Glutamatergic neuron (in vitro differentiated cells): ENCODE measurements around the gene NT5C1A. TPM values are rescaled to one million over a fixed set of nuclear protein-coding genes. Genes with fewer than 3 reads are reported as not detected.

Experiments
- DNase-seq: peaks from one replicate; pipeline ENCODE4 v3.0.0; 2022
- H3K27ac Mint-ChIP-seq: one replicate; pipeline ENCODE4 v1.8.0; 2020; ENCODE audit warnings: mild to moderate bottlenecking, mixed read lengths, inconsistent platforms; ENCODE audit not compliant: unreplicated experiment
- H3K27me3 Mint-ChIP-seq: one replicate; pipeline ENCODE4 v1.8.0; 2020; ENCODE audit warnings: mild to moderate bottlenecking, moderate library complexity, mixed read lengths, inconsistent platforms; ENCODE audit not compliant: unreplicated experiment
- H3K36me3 Mint-ChIP-seq: one replicate; pipeline ENCODE4 v1.8.0; 2020; ENCODE audit warnings: mild to moderate bottlenecking, mixed read lengths, inconsistent platforms; ENCODE audit not compliant: unreplicated experiment
- H3K4me1 Mint-ChIP-seq: one replicate; pipeline ENCODE4 v1.8.0; 2020; ENCODE audit warnings: mild to moderate bottlenecking, low read depth, mixed read lengths, inconsistent platforms; ENCODE audit not compliant: unreplicated experiment
- H3K4me3 Mint-ChIP-seq: one replicate; pipeline ENCODE4 v1.8.0; 2020; ENCODE audit warnings: mild to moderate bottlenecking, mixed read lengths, inconsistent platforms; ENCODE audit not compliant: unreplicated experiment
- H3K9me3 Mint-ChIP-seq: one replicate; pipeline ENCODE4 v1.8.0; 2020; ENCODE audit warnings: mild to moderate bottlenecking, moderate library complexity, mixed read lengths, inconsistent platforms; ENCODE audit not compliant: unreplicated experiment
- total RNA-seq: library from RNA; stranded (reverse); fragmentation: NEBNext Ultra II Directional; extraction: Animal tissue kit (Norgen Biotek cat#: 25700); gene quantifications from one replicate; pipeline ENCODE4 v1.2.1, GENCODE V29; 2021; ENCODE audit not compliant: unreplicated experiment
- TF ChIP-seq, protein P1 (sequence below): fragments of 200-600 bp; sonication (generic); IDR thresholded peaks from one replicate; pipeline ENCODE4 v1.5.0; 2021; ENCODE audit not compliant: partially characterized antibody, unreplicated experiment

Gene NT5C1A
- total RNA-seq, 1 donor from 2014 or later, result not detected

DNA sequence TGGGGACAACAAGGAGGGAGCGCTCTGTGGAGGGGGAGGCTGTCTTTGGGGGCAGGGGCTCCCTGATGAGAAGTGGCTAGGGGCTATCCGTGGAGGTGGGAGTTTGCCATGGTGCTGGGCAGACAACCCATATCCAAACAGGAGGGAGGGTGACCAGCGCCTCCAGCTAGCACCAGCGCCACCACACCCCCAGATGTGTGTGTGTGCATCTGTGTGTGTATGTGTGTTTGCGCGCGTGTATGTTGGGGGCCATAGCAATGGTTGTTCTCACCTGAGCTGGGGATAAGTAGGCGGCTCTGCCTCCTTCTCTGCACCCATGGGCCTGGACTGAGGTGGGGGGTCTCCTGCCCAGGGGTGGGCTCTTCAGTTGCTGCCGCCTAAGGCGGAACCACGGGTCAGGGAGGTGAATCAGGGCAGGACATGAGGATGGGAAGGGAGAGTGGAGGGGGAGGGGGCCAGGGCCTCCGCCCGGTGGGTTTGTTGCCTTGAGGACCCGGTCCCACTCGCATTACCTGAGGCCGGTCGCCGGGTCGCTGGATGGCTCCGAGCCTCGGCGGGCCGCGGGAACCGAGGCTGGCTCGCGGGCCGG is 19.0 kb upstream of the NT5C1A start:
- no peak for DNase-seq
- Mint-ChIP-seq H3K4me1 (no peaks in the 10 kb centered on the region), H3K36me3 (no peaks in the 10 kb centered on the region), H3K4me3 (no peak overlapping the region), H3K27me3 (peaks cover 39% of the 10 kb centered on the region), H3K27ac (no peak overlapping the region), H3K9me3 (no peaks in the 10 kb centered on the region)
- TF ChIP-seq, protein P1, sequence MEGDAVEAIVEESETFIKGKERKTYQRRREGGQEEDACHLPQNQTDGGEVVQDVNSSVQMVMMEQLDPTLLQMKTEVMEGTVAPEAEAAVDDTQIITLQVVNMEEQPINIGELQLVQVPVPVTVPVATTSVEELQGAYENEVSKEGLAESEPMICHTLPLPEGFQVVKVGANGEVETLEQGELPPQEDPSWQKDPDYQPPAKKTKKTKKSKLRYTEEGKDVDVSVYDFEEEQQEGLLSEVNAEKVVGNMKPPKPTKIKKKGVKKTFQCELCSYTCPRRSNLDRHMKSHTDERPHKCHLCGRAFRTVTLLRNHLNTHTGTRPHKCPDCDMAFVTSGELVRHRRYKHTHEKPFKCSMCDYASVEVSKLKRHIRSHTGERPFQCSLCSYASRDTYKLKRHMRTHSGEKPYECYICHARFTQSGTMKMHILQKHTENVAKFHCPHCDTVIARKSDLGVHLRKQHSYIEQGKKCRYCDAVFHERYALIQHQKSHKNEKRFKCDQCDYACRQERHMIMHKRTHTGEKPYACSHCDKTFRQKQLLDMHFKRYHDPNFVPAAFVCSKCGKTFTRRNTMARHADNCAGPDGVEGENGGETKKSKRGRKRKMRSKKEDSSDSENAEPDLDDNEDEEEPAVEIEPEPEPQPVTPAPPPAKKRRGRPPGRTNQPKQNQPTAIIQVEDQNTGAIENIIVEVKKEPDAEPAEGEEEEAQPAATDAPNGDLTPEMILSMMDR, result no peak

DNA sequence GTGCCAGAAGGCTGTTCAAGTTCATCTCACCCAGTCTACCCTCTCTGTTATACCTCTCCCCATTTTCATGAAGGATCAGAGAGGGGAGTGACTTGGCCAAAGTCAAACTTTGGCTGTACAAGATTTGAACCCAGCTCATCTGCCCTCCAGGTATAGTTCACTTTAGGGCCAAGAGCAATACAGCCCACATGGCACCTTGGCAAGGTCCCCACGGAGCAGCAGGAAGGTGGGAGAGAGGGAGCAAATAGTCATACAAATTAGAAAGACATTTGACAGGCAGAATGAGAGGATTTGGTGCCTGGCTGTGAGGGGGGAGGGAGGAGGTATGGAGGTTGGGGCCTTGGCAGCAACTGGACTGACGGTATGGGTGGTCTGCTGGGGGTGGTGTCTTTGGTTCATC is 18.3 kb upstream of the NT5C1A start:
- no peaks in the 10 kb centered on the region for H3K9me3 Mint-ChIP-seq
- TF ChIP-seq, protein P1, result no peak
- no peaks in the 10 kb centered on the region for H3K36me3 Mint-ChIP-seq
- H3K4me1 Mint-ChIP-seq, result no peaks in the 10 kb centered on the region
- H3K4me3 Mint-ChIP-seq, result peak overlapping the region; percentile 30
- no peak for DNase-seq
- H3K27ac Mint-ChIP-seq, result no peak overlapping the region
- H3K27me3 Mint-ChIP-seq, result peaks cover 39% of the 10 kb centered on the region

DNA sequence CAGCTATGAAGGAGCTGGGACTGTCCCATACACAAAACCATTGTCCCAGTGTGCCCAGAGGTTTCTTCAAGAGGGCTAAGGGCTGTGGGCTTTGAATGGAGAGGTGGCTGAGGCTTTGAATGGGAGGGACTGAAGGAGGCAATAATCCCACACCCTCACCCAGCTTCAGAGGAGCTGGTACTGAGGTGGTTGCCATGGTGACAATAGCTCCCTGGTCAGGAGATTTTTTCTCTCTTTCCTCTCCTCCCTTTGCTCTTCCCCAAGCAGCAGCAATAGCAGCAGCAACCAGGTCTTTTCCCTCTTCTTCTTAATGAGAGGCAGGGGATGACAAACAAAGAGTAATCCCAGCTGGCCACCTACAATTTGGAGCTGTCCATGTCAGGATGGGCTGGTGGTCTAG is 17.7 kb upstream of the NT5C1A start:
- H3K4me3 Mint-ChIP-seq, result no peak overlapping the region
- H3K27ac Mint-ChIP-seq, result no peak overlapping the region
- no peaks in the 10 kb centered on the region for H3K9me3 Mint-ChIP-seq
- H3K27me3 Mint-ChIP-seq, result peaks cover 41% of the 10 kb centered on the region
- H3K36me3 Mint-ChIP-seq, result no peaks in the 10 kb centered on the region
- TF ChIP-seq, protein P1, result no peak
- H3K4me1 Mint-ChIP-seq, result no peaks in the 10 kb centered on the region
- no peak for DNase-seq

DNA sequence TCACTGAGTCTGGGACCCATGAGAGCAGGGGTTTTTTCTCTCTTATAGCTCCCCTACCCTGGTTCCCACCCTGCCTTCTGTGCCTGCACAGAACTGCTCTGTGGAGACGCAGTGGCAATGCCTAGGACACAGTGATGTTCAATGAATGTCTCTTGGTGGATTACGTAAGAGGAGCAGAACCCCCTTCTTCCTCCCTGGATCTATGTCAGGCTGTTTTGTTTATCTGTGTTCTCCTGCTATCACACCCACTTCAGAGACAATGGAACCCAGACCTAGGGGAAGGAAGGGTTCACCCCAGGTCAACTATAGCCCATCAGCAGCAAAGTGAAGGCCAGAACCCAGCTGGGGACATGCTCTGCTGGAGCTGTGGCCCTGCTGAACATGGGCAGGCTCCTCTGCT is 17.3 kb upstream of the NT5C1A start:
- no peaks in the 10 kb centered on the region for H3K4me1 Mint-ChIP-seq
- H3K36me3 Mint-ChIP-seq, result no peaks in the 10 kb centered on the region
- no peak overlapping the region for H3K27ac Mint-ChIP-seq
- H3K9me3 Mint-ChIP-seq, result no peaks in the 10 kb centered on the region
- H3K4me3 Mint-ChIP-seq, result no peak overlapping the region
- TF ChIP-seq, protein P1, result no peak
- DNase-seq, result no peak
- peaks cover 42% of the 10 kb centered on the region for H3K27me3 Mint-ChIP-seq

DNA sequence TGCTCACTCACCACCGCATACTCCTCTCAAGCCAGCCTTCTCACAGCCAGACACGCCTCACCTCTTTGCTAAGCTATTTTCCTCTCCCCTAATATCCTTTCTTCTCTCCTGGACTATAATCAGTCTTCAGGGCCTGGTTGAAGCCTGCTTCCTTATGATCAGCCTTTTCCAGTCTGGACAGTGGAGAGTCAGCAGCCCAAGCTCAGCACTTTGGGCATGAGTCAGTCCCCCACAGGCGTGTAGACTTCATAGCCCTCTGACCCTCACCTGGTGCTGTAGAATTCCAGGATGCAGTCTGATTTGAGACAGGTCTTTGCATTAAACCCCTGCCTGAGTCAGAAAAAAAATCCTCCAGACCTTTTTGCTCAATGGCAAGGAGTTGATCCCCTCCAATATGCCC is 16.8 kb upstream of the NT5C1A start:
- H3K4me3 Mint-ChIP-seq, result no peak overlapping the region
- no peak overlapping the region for H3K27ac Mint-ChIP-seq
- TF ChIP-seq, protein P1, result no peak
- H3K36me3 Mint-ChIP-seq, result no peaks in the 10 kb centered on the region
- no peaks in the 10 kb centered on the region for H3K9me3 Mint-ChIP-seq
- H3K27me3 Mint-ChIP-seq, result peaks cover 42% of the 10 kb centered on the region
- DNase-seq, result no peak
- H3K4me1 Mint-ChIP-seq, result no peaks in the 10 kb centered on the region
